HepG2 (cell line): Measurements from ENCODE around the gene DQX1. TPM values are rescaled to one million over a fixed set of nuclear protein-coding genes. Genes with fewer than 3 reads are reported as not detected.

Experiments used
- ASH2L ChIP-seq: fragments of 300-600, 200-600 bp; sonication (generic); IDR thresholded peaks from 2 replicates; pipeline ENCODE4 v1.7.0; 2017; ENCODE audit warnings: low read depth, mild to moderate bottlenecking, moderate library complexity, mixed read lengths, low read length; ENCODE audit not compliant: insufficient read length
- ESRRA ChIP-seq: sonication (generic); formaldehyde crosslinking; IDR thresholded peaks from 2 replicates; pipeline ENCODE4 v1.5.1; 2020; ENCODE audit warnings: mild to moderate bottlenecking, low read depth, missing genetic modification reagents
- FOXP1 ChIP-seq, 2 experiments: fragments of 450-650 bp in 1 of 2; IDR thresholded peaks; 2 replicates each; pipeline ENCODE4 v1.6.1; 2017 to 2018; ENCODE audit warnings: antibody characterized with exemption in 1 of 2
- FOXP4 ChIP-seq: sonication (generic); formaldehyde crosslinking; IDR thresholded peaks from 2 replicates; pipeline ENCODE4 v1.4.0; 2020; ENCODE audit warnings: missing genetic modification reagents
- HNF4A ChIP-seq: sonication (generic); formaldehyde crosslinking; IDR thresholded peaks from 2 replicates; pipeline ENCODE4 v1.4.0; 2020; ENCODE audit warnings: missing genetic modification reagents
- HOXA9 ChIP-seq: sonication (generic); formaldehyde crosslinking; IDR thresholded peaks from 2 replicates; pipeline ENCODE4 v1.8.1; 2022; ENCODE audit warnings: missing genetic modification reagents, mild to moderate bottlenecking, moderate library complexity, borderline replicate concordance
- IRF1 ChIP-seq: sonication (generic); formaldehyde crosslinking; IDR thresholded peaks from 2 replicates; pipeline ENCODE4 v1.4.0; 2020; ENCODE audit warnings: low read depth, mild to moderate bottlenecking, missing genetic modification reagents
- MAFF ChIP-seq: IDR thresholded peaks from 2 replicates; pipeline ENCODE4 v1.6.1; 2011; ENCODE audit warnings: low read depth, low read length, improper control_type of control experiment
- MBD4 ChIP-seq: IDR thresholded peaks from 2 replicates; pipeline ENCODE4 v1.6.1; 2012; ENCODE audit warnings: low read length, inconsistent platforms, borderline replicate concordance
- NFIC ChIP-seq: IDR thresholded peaks from 2 replicates; pipeline ENCODE4 v1.6.1; 2012; ENCODE audit warnings: mild to moderate bottlenecking, low read length, inconsistent platforms
- PPARG ChIP-seq: conservative IDR thresholded peaks from 2 replicates; pipeline ENCODE4 v1.6.1; 2016; ENCODE audit warnings: missing biosample characterization, missing genetic modification reagents
- PRMT3 ChIP-seq: sonication (generic); formaldehyde crosslinking; IDR thresholded peaks from 2 replicates; pipeline ENCODE4 v1.8.1; 2022; ENCODE audit warnings: low read depth, mild to moderate bottlenecking, moderate library complexity, missing genetic modification reagents, borderline replicate concordance
- RAD51 ChIP-seq: fragments of 450-650 bp; IDR thresholded peaks from 2 replicates; pipeline ENCODE4 v1.6.1; 2016; ENCODE audit warnings: borderline replicate concordance
- RBM39 ChIP-seq: fragments of 200-400 bp; formaldehyde crosslinking; IDR thresholded peaks from one replicate; pipeline ENCODE4 v1.6.1; 2018; ENCODE audit warnings: antibody characterized with exemption, mild to moderate bottlenecking, low read depth, low read length; ENCODE audit not compliant: poor library complexity, severe bottlenecking
- RCOR2 ChIP-seq: IDR thresholded peaks from 2 replicates; pipeline ENCODE4 v1.6.1; 2016; ENCODE audit warnings: missing biosample characterization, missing genetic modification reagents
- RXRA ChIP-seq: sonication (generic); formaldehyde crosslinking; IDR thresholded peaks from 2 replicates; pipeline ENCODE4 v1.5.1; 2020; ENCODE audit warnings: missing genetic modification reagents
- SKI ChIP-seq: fragments of 450-650 bp; IDR thresholded peaks from one replicate; pipeline ENCODE4 v1.6.1; 2018; ENCODE audit warnings: mild to moderate bottlenecking; ENCODE audit not compliant: partially characterized antibody
- SMAD1 ChIP-seq: sonication (generic); formaldehyde crosslinking; IDR thresholded peaks from 2 replicates; pipeline ENCODE4 v1.4.0; 2020; ENCODE audit warnings: missing genetic modification reagents, low read depth, mild to moderate bottlenecking, borderline replicate concordance
- TBX3 ChIP-seq: fragments of 450-650 bp; IDR thresholded peaks from 2 replicates; pipeline ENCODE4 v1.6.1; 2017; ENCODE audit warnings: antibody characterized with exemption, mild to moderate bottlenecking, inconsistent platforms, borderline replicate concordance
- TEAD3 ChIP-seq: optimal IDR thresholded peaks from 2 replicates; pipeline ENCODE3; 2016; ENCODE audit warnings: borderline replicate concordance
- ZMAT3 ChIP-seq: sonication (generic); formaldehyde crosslinking; conservative IDR thresholded peaks from 2 replicates; pipeline ENCODE4 v1.7.0; 2021; ENCODE audit warnings: missing genetic modification reagents
- ZNF274 ChIP-seq: sonication (generic); formaldehyde crosslinking; IDR thresholded peaks from 2 replicates; pipeline ENCODE4 v1.5.1; 2020; ENCODE audit warnings: mild to moderate bottlenecking, missing genetic modification reagents
- ZNF3 ChIP-seq: IDR thresholded peaks from 2 replicates; pipeline ENCODE4 v1.7.0; 2017; ENCODE audit warnings: inconsistent platforms
- ZNF430 ChIP-seq: sonication (generic); formaldehyde crosslinking; IDR thresholded peaks from 2 replicates; pipeline ENCODE4 v1.9.0; 2021; ENCODE audit warnings: mild to moderate bottlenecking, missing genetic modification reagents
- ZNF816 ChIP-seq: sonication (generic); formaldehyde crosslinking; IDR thresholded peaks from 2 replicates; pipeline ENCODE4 v1.8.0; 2022; ENCODE audit warnings: missing genetic modification reagents, mild to moderate bottlenecking, borderline replicate concordance
- ZNF891 ChIP-seq: sonication (generic); formaldehyde crosslinking; IDR thresholded peaks from 2 replicates; pipeline ENCODE4 v1.5.0; 2020; ENCODE audit warnings: mild to moderate bottlenecking, missing genetic modification reagents
- polyA plus RNA-seq, 8 experiments: library from polyadenylated mRNA; depleted of rRNA in 3 of 8; stranded (reverse) in 7 of 8; unstranded in 1 of 8; fragments of >200 nt; fragmentation: Illumina TruSeq in 4 of 8; extraction: Trizol in 4 of 8; gene quantifications; 2 replicates each; pipeline versions ENCODE4 v1.2.1 to v1.2.3, GENCODE V29; 2011 to 2016; ENCODE audit warnings: low read depth in 4 of 8, missing spikeins in 1 of 8, mixed read lengths in 1 of 8; ENCODE audit not compliant: insufficient read depth in 1 of 8
- total RNA-seq, 5 experiments: library from RNA; depleted of rRNA; stranded (reverse); fragments of >200 nt; fragmentation: Illumina TruSeq; extraction: Trizol; gene quantifications; 2 replicates each; pipeline ENCODE4 v1.2.3, GENCODE V29; 2016; ENCODE audit warnings: low read depth in 1 of 5
- TF ChIP-seq, protein P1 (sequence below): sonication (generic); formaldehyde crosslinking; IDR thresholded peaks from 2 replicates; pipeline ENCODE4 v1.9.0; 2021; ENCODE audit warnings: missing genetic modification reagents, borderline replicate concordance

The DQX1 gene
- total and polyA plus RNA-seq, 2 of the 13 experiments (the other 11 are each of a cell fraction or from before 2014, with no cell fraction given), result 27.6 to 89.8 TPM

GRCh38 chr2:74507926-74508520, 18.0 kb downstream of the DQX1 start (continued):
- TF ChIP-seq RXRA (CRISPR knock-in tag) (peak; percentile 43; the same call in 1 of the 2 replicates), TBX3 (no peak), PRMT3 (CRISPR knock-in tag) (no peak), FOXP1 (IDR thresholded peaks at IDR 0.05) (no peak), FOXP1 (CRISPR knock-in tag; IDR thresholded peaks at IDR 0.05) (no peak), ZNF3 (CRISPR knock-in tag) (no peak), RAD51 (no peak), SKI (no peak), ASH2L (peak; percentile 40), TEAD3 (CRISPR knock-in tag) (no peak), MAFF (no peak), FOXP4 (CRISPR knock-in tag) (0 out of 2 replicates have a peak, but pooled peaks have one; percentile 4), HOXA9 (CRISPR knock-in tag) (no peak), RBM39 (no peak), SMAD1 (CRISPR knock-in tag) (no peak), ZNF430 (CRISPR knock-in tag) (peak; percentile 85), PPARG (CRISPR knock-in tag) (no peak), ZMAT3 (0 out of 2 replicates have a peak, but pooled peaks have one; percentile 9), IRF1 (no peak), ZNF274 (CRISPR knock-in tag) (0 out of 2 replicates have a peak, but pooled peaks have one; percentile 5), MBD4 (no peak), ZNF816 (0 out of 2 replicates have a peak, but pooled peaks have one; percentile 27), ESRRA (CRISPR knock-in tag) (0 out of 2 replicates have a peak, but pooled peaks have one; percentile 43), HNF4A (peak; percentile 18; the same call in 1 of the 2 replicates), ZNF891 (no peak), RCOR2 (no peak), NFIC (no peak)
- TF ChIP-seq, protein P1, sequence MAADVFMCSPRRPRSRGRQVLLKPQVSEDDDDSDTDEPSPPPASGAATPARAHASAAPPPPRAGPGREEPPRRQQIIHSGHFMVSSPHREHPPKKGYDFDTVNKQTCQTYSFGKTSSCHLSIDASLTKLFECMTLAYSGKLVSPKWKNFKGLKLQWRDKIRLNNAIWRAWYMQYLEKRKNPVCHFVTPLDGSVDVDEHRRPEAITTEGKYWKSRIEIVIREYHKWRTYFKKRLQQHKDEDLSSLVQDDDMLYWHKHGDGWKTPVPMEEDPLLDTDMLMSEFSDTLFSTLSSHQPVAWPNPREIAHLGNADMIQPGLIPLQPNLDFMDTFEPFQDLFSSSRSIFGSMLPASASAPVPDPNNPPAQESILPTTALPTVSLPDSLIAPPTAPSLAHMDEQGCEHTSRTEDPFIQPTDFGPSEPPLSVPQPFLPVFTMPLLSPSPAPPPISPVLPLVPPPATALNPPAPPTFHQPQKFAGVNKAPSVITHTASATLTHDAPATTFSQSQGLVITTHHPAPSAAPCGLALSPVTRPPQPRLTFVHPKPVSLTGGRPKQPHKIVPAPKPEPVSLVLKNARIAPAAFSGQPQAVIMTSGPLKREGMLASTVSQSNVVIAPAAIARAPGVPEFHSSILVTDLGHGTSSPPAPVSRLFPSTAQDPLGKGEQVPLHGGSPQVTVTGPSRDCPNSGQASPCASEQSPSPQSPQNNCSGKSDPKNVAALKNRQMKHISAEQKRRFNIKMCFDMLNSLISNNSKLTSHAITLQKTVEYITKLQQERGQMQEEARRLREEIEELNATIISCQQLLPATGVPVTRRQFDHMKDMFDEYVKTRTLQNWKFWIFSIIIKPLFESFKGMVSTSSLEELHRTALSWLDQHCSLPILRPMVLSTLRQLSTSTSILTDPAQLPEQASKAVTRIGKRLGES, result no peak
